SU-DHL-6 (cell line): Measurements from ENCODE around the gene CADM2.
"Not testable (repeated sequence)": the region's sequence is repeated elsewhere in the genome, so short reads cannot be mapped to it uniquely, and the experiment has no call there.

ENCODE experiments used
- EZH2phosphoT487 ChIP-seq: fragments of 200-600 bp; sonication (generic), shearing (Covaris generic); conservative IDR thresholded peaks from 2 replicates; pipeline ENCODE4 v1.6.1; 2018; ENCODE audit warnings: mild to moderate bottlenecking, antibody characterized with exemption, low read length, moderate library complexity, mixed read lengths
- TF ChIP-seq, protein P1 (sequence below): fragments of 200-600 bp; sonication (generic); IDR thresholded peaks from one replicate; pipeline ENCODE4 v1.5.1; 2017; ENCODE audit warnings: antibody characterized with exemption, mild to moderate bottlenecking, low read length, moderate library complexity; ENCODE audit not compliant: insufficient read depth, poor library complexity, severe bottlenecking

DNA sequence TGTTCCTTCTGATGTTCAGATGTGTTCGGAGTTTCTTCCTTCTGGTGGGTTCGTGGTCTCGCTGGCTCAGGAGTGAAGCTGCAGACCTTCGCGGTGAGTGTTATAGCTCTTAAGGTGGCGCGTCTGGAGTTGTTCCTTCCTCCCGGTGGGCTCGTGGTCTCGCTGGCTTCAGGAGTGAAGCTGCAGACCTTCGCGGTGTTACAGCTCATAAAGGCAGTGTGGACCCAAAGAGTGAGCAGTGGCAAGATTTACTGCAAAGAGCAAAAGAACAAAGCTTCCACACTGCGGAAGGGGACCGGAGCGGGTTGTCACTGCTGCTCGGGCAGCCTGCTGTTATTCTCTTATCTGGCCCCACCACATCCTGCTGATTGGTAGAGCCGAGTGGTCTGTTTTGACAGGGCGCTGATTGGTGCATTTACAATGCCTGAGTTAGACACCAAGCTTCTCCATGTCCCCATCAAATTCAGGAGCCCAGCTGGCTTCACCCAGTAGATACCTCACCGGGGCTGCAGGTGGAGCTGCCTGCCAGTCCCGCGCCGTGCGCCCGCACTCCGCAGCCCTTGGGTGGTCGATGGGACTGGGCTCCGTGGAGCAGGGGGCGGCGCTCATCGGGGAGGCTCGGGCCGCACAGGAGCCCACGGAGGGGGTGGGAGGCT is 545.5 kb downstream of the CADM2 start:
- TF ChIP-seq, protein P1, sequence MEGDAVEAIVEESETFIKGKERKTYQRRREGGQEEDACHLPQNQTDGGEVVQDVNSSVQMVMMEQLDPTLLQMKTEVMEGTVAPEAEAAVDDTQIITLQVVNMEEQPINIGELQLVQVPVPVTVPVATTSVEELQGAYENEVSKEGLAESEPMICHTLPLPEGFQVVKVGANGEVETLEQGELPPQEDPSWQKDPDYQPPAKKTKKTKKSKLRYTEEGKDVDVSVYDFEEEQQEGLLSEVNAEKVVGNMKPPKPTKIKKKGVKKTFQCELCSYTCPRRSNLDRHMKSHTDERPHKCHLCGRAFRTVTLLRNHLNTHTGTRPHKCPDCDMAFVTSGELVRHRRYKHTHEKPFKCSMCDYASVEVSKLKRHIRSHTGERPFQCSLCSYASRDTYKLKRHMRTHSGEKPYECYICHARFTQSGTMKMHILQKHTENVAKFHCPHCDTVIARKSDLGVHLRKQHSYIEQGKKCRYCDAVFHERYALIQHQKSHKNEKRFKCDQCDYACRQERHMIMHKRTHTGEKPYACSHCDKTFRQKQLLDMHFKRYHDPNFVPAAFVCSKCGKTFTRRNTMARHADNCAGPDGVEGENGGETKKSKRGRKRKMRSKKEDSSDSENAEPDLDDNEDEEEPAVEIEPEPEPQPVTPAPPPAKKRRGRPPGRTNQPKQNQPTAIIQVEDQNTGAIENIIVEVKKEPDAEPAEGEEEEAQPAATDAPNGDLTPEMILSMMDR = not testable (repeated sequence)
- not testable (repeated sequence) for TF ChIP-seq EZH2phosphoT487
